Mesothelial cell of epicardium (in vitro differentiated cells): Measurements from ENCODE around the gene EXOC4. TPM values are rescaled to one million over a fixed set of nuclear protein-coding genes. Genes with fewer than 3 reads are reported as not detected.

ENCODE experiments used
- DNase-seq, 2 experiments: peaks; one replicate each; pipeline ENCODE4 v3.0.0; 2021; ENCODE audit warnings: low spot score in 2 of 2; ENCODE audit not compliant: unreplicated experiment in 2 of 2
- H3K27ac Mint-ChIP-seq: 2 replicates; pipeline ENCODE4 v1.8.0; 2021; ENCODE audit warnings: mixed read lengths
- H3K27me3 Mint-ChIP-seq: 2 replicates; pipeline ENCODE4 v1.8.0; 2021; ENCODE audit warnings: low read depth, mixed read lengths
- H3K36me3 Mint-ChIP-seq: 2 replicates; pipeline ENCODE4 v1.8.0; 2021; ENCODE audit warnings: mixed read lengths
- H3K4me1 Mint-ChIP-seq: 2 replicates; pipeline ENCODE4 v1.8.0; 2021; ENCODE audit warnings: mixed read lengths
- H3K4me3 Mint-ChIP-seq: 2 replicates; pipeline ENCODE4 v1.8.0; 2021; ENCODE audit warnings: mild to moderate bottlenecking, moderate library complexity, mixed read lengths
- H3K9me3 Mint-ChIP-seq: 2 replicates; pipeline ENCODE4 v1.8.0; 2021; ENCODE audit warnings: mixed read lengths
- CTCF ChIP-seq: fragments of 200-600 bp; sonication (generic); IDR thresholded peaks from one replicate; pipeline ENCODE4 v1.5.0; 2021; ENCODE audit warnings: antibody characterized with exemption; ENCODE audit not compliant: unreplicated experiment
- total RNA-seq: library from RNA; stranded (reverse); gene quantifications from 3 replicates; pipeline ENCODE4 v1.2.1, GENCODE V29; 2021

EXOC4 gene
- total RNA-seq, 1 donor from 2014 or later = 105 TPM

DNA sequence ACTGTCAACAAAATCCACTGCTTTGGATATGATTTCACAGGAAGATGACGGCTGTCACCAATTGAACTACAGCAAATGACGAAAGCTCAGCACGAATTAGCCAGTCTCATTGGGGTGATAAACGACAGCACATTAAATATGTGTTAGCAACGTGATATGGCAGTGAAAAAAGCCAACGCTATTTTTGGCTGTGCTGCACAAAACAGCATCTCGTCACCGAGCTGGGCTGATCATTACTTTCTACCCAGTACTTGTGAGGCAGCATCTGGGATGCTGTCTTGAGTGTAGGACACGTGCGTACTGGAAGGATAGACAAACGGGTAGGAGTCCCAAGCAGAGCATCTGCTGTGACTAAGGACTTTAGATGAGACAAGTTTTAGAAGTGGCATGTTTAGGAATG, 138.3 kb downstream of the EXOC4 start:
- no peaks in the 10 kb centered on the region for H3K4me1 Mint-ChIP-seq
- peaks cover 9% of the 10 kb centered on the region for H3K36me3 Mint-ChIP-seq
- no peak overlapping the region for H3K27ac Mint-ChIP-seq
- TF ChIP-seq CTCF = no peak
- H3K27me3 Mint-ChIP-seq = no peaks in the 10 kb centered on the region
- H3K4me3 Mint-ChIP-seq = no peak overlapping the region
- H3K9me3 Mint-ChIP-seq = peaks cover 5% of the 10 kb centered on the region
- DNase-seq = no peak

- DNase-seq = no peak
- H3K4me3 Mint-ChIP-seq = no peak overlapping the region
- peaks cover 3% of the 10 kb centered on the region for H3K36me3 Mint-ChIP-seq
- no peak for TF ChIP-seq CTCF
- H3K9me3 Mint-ChIP-seq = no peaks in the 10 kb centered on the region
- no peaks in the 10 kb centered on the region for H3K4me1 Mint-ChIP-seq
- H3K27me3 Mint-ChIP-seq = no peaks in the 10 kb centered on the region
- H3K27ac Mint-ChIP-seq = no peak overlapping the region
These were observed 141.5 kb downstream of the EXOC4 start for GRCh38 chr7:133394369-133394768.

DNA sequence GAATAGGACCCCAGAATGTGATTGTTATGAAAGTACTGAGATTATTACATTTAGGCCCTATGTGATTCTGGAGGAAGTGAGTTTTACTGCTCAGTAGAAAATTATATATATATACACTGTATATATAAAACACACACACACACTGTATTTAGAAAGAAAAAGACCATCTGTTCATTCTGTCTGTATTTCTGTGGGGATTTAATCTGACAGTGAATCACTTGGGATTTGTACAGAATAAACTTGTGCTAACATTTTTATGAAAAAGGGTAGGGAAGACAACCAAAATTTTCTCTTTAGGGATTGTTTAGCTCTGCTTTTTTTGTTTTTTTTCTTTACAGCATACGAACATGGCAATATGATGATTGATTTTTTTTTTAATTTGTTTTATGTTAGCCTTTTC, 142.7 kb downstream of the EXOC4 start:
- no peaks in the 10 kb centered on the region for H3K9me3 Mint-ChIP-seq

DNA sequence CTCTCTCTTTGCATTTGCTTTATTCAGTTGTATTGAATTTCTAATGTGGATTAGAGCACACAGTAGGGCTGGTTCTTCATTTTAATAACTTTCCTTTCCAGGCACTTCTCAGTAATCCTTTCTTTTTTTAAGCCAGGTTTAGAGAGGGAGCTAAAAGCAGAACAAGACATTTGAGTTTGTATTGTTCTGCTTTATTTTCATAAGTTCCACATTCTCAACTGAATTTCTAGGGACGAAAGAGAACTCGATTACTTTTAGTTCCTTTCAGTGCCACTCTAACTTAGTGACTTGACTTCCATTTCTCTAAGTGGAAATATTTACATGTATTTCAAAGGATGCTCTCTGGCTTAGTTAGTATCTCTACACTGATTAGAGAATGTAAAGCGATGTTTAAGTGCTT, 145.6 kb downstream of the EXOC4 start:
- no peak for TF ChIP-seq CTCF
- Mint-ChIP-seq H3K27me3 (no peaks in the 10 kb centered on the region), H3K4me1 (no peaks in the 10 kb centered on the region), H3K27ac (no peak overlapping the region), H3K36me3 (no peaks in the 10 kb centered on the region), H3K9me3 (no peaks in the 10 kb centered on the region), H3K4me3 (no peak overlapping the region)
- DNase-seq = no peak

More for the DNA sequence above, 142.7 kb downstream of the EXOC4 start:
- no peak for DNase-seq
- no peak overlapping the region for H3K4me3 Mint-ChIP-seq
- H3K36me3 Mint-ChIP-seq = no peaks in the 10 kb centered on the region
- H3K27ac Mint-ChIP-seq = no peak overlapping the region
- no peaks in the 10 kb centered on the region for H3K4me1 Mint-ChIP-seq
- TF ChIP-seq CTCF = no peak
- H3K27me3 Mint-ChIP-seq = no peaks in the 10 kb centered on the region

DNA sequence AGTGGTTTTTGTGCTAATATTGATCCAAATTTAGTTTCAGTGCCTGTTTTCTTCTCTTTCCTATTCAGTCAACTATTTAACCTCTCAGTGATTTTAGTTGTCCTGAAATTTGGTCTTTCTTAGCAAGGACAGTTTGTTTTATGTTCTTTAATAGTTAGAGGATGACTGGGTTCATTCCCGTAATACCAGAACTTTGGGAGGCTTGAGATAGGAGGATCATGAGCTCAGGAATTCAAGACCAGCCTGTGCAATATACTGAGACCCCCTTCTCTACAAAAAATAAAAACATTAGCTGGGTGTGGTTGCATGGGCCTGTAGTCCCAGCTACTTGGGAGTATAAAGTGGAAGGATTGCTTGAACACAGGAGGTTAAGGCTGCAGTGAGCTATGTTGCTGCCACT, 148.3 kb downstream of the EXOC4 start:
- TF ChIP-seq CTCF = no peak
- DNase-seq = no peak
- no peaks in the 10 kb centered on the region for H3K9me3 Mint-ChIP-seq
- no peaks in the 10 kb centered on the region for H3K4me1 Mint-ChIP-seq
- H3K27ac Mint-ChIP-seq = no peak overlapping the region
- H3K27me3 Mint-ChIP-seq = no peaks in the 10 kb centered on the region
- H3K36me3 Mint-ChIP-seq = no peaks in the 10 kb centered on the region
- no peak overlapping the region for H3K4me3 Mint-ChIP-seq

DNA sequence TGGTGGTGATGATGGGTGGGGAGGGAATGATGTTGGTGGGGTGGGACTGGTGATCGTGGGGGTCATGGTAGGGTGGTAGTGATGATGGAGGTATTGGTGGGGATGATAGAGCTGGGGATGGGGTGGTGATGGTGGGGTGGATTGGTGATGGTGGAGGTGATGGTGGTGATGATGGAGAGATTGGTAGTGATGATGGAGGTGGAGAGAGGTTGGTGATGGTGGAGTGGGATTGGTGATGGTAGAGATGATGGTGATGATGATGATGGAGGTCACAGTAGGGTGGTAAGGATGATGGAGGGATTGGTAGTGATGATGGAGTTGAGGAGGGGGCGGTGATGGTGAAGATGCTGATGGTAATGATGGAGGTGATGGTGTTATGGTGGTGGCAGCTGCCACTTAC, 155.3 kb downstream of the EXOC4 start:
- peaks cover 6% of the 10 kb centered on the region for H3K9me3 Mint-ChIP-seq
- H3K27me3 Mint-ChIP-seq = no peaks in the 10 kb centered on the region
- no peaks in the 10 kb centered on the region for H3K36me3 Mint-ChIP-seq
- no peak overlapping the region for H3K4me3 Mint-ChIP-seq
- no peak overlapping the region for H3K27ac Mint-ChIP-seq
- no peak for TF ChIP-seq CTCF
- DNase-seq = no peak
- H3K4me1 Mint-ChIP-seq = peaks cover 5% of the 10 kb centered on the region
